SH-SY5Y (cell line): ENCODE data around the gene MRI1.

Source experiments
- GATA2 ChIP-seq: IDR thresholded peaks from 2 replicates; pipeline ENCODE4 v1.6.1; 2011; ENCODE audit warnings: mild to moderate bottlenecking, low read depth, low read length
- GATA3 ChIP-seq: IDR thresholded peaks from 2 replicates; pipeline ENCODE4 v1.6.1; 2011; ENCODE audit warnings: low read depth, mild to moderate bottlenecking, low read length, moderate library complexity

DNA sequence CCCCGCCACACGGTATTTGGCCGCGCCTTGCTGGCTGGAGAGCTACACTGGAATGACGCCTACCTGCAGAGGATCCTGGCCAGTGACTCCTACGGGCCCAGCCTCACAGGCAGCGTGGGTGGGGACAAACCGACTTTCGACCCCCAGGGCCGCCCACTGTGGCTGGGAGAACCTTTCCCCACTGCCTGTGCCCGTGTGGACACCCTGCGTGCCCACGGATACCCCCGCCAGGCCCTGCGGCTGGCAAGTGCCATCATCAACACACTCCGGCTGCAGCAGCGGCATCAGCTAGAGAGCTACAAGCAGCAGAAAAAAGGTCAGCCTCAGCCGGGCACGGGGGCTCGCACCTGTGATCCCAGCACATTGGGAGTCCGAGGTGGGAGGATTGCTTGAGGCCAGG is 50.2 kb downstream of the MRI1 start:
- TF ChIP-seq GATA2 (no peak), GATA3 (no peak)
